GM18909 (cell line): ENCODE results near the gene ARSG.
A peak's percentile ranks its signal among the peaks of the same experiment; 100 is the strongest.
"Not testable (repeated sequence)": the region's sequence is repeated elsewhere in the genome, so short reads cannot be mapped to it uniquely, and the experiment has no call there.

Experiments
- ATAC-seq: cut with Tn5 transposase; IDR thresholded peaks from one replicate; pipeline ENCODE4 v1.9.1; 2021; ENCODE audit warnings: mild to moderate bottlenecking; ENCODE audit not compliant: unreplicated experiment, poor library complexity

ARSG gene

GRCh38 chr17:68387435-68388218 lies 96.3 kb downstream of the ARSG start:
- no peak for ATAC-seq

- no peak for ATAC-seq
These were observed 97.7 kb downstream of the ARSG start for GRCh38 chr17:68389041-68389440.

- no peak for ATAC-seq
These were observed 99.7 kb downstream of the ARSG start for GRCh38 chr17:68390888-68391545.

GRCh38 chr17:68391561-68392268 lies 100.4 kb downstream of the ARSG start:
- ATAC-seq = no peak

- ATAC-seq = no peak
These were observed 103.5 kb downstream of the ARSG start for GRCh38 chr17:68394608-68395331.

GRCh38 chr17:68396226-68397107 lies 105.2 kb downstream of the ARSG start:
- no peak for ATAC-seq

- no peak for ATAC-seq
These were observed 105.8 kb downstream of the ARSG start for GRCh38 chr17:68397108-68397536.

- ATAC-seq = peak; percentile 90
These were observed 107.7 kb downstream of the ARSG start for GRCh38 chr17:68398691-68399637.

- ATAC-seq = no peak
These were observed 108.5 kb downstream of the ARSG start for GRCh38 chr17:68399638-68400403.

- no peak for ATAC-seq
These were observed 109.1 kb downstream of the ARSG start for GRCh38 chr17:68400404-68400735.

GRCh38 chr17:68401288-68401687 lies 110.0 kb downstream of the ARSG start:
- no peak for ATAC-seq

GRCh38 chr17:68403122-68403521 lies 111.8 kb downstream of the ARSG start:
- no peak for ATAC-seq

- ATAC-seq = not testable (repeated sequence)
These were observed 112.5 kb downstream of the ARSG start for GRCh38 chr17:68403837-68404236.

GRCh38 chr17:68407656-68408055 lies 116.4 kb downstream of the ARSG start:
- ATAC-seq = not testable (repeated sequence)

GRCh38 chr17:68413597-68414560 lies 122.6 kb downstream of the ARSG start:
- ATAC-seq = not testable (repeated sequence)

- ATAC-seq = not testable (repeated sequence)
These were observed 123.6 kb downstream of the ARSG start for GRCh38 chr17:68414901-68415300.

GRCh38 chr17:68417317-68417716 lies 126.0 kb downstream of the ARSG start:
- ATAC-seq = no peak
